Panc1 (cell line): ENCODE measurements around the gene ITFG1. TPM values are rescaled to one million over a fixed set of nuclear protein-coding genes. Genes with fewer than 3 reads are reported as not detected.

Source experiments
- ATAC-seq: fragments of 200-7000 bp; cut with Tn5 transposase; 2 replicates; pipeline ENCODE4 v1.9.1; 2020; ENCODE audit warnings: mild to moderate bottlenecking, moderate library complexity
- BruUV-seq: library from RNA; stranded (reverse); fragments of 400-500 nt; replicated peaks from 2 replicates; lab custom pipeline; 2021; lab: Mats Ljungman, UMichigan
- CTCF ChIA-PET: fragments of 300-600 bp; sonication (Branson Sonifier 250); formaldehyde crosslinking; loops from one replicate; lab custom pipeline; 2022; ENCODE audit warnings: antibody characterized with exemption; lab: Charles Lee
- POLR2A ChIA-PET: fragments of 300-600 bp; sonication (Branson Sonifier 250); formaldehyde crosslinking; loops from one replicate; lab custom pipeline; 2022; ENCODE audit warnings: antibody characterized with exemption; lab: Charles Lee
- DNase-seq: peaks from one replicate; pipeline ENCODE4 v3.0.0-alpha.2; 2010; ENCODE audit warnings: low read depth, low spot score
- H3K27ac ChIP-seq: 2 replicates; pipeline ENCODE4 v1.5.1; 2011; ENCODE audit warnings: mild to moderate bottlenecking, low read length, inconsistent platforms
- H3K27me3 ChIP-seq: fragments of 200-500 bp; sonication (Bioruptor generic); 2 replicates; pipeline ENCODE4 v1.6.0; 2014; ENCODE audit warnings: low read length, inconsistent platforms; ENCODE audit not compliant: control insufficient read depth, insufficient read depth
- H3K36me3 ChIP-seq: fragments of 200-500 bp; sonication (Bioruptor generic); 2 replicates; pipeline ENCODE4 v1.5.1; 2014; ENCODE audit warnings: inconsistent platforms, mild to moderate bottlenecking, low read length, moderate library complexity; ENCODE audit not compliant: control insufficient read depth, insufficient read depth
- H3K4me1 ChIP-seq: 2 replicates; pipeline ENCODE4 v1.5.1; 2011; ENCODE audit warnings: inconsistent platforms, mild to moderate bottlenecking, low read length, moderate library complexity; ENCODE audit not compliant: control insufficient read depth, insufficient read depth
- H3K4me3 ChIP-seq, 2 experiments: 2 replicates each; pipeline ENCODE4 v1.5.1; 2011 to 2012; ENCODE audit warnings: low read depth in 2 of 2, low read length in 2 of 2, mild to moderate bottlenecking in 2 of 2, inconsistent platforms in 1 of 2, moderate library complexity in 1 of 2
- H3K9me3 ChIP-seq: fragments of 200-500 bp; sonication (Bioruptor generic); 2 replicates; pipeline ENCODE4 v1.5.1; 2014; ENCODE audit warnings: low read depth, mild to moderate bottlenecking, inconsistent platforms, low read length, moderate library complexity; ENCODE audit not compliant: control insufficient read depth, insufficient read depth
- CTCF ChIP-seq: fragments of 450-650 bp; IDR thresholded peaks from 2 replicates; pipeline ENCODE4 v1.5.1; 2017; ENCODE audit warnings: mild to moderate bottlenecking
- POLR2AphosphoS5 ChIP-seq: IDR thresholded peaks from 2 replicates; pipeline ENCODE4 v1.6.1; 2012; ENCODE audit warnings: mild to moderate bottlenecking, low read depth, low read length, moderate library complexity
- REST ChIP-seq, 2 experiments: IDR thresholded peaks; 2 replicates each; pipeline ENCODE4 v1.6.1; 2011 to 2012; ENCODE audit warnings: low read depth in 2 of 2, control low read depth in 1 of 2, low read length in 1 of 2, mild to moderate bottlenecking in 1 of 2, moderate library complexity in 1 of 2; ENCODE audit not compliant: insufficient read depth in 1 of 2
- SIN3A ChIP-seq: IDR thresholded peaks from 2 replicates; pipeline ENCODE4 v1.6.1; 2012; ENCODE audit warnings: low read depth, mild to moderate bottlenecking, low read length, moderate library complexity, borderline replicate concordance; ENCODE audit not compliant: insufficient read depth
- TCF7L2 ChIP-seq: IDR thresholded peaks from 2 replicates; pipeline ENCODE4 v1.6.1; 2011; ENCODE audit warnings: mild to moderate bottlenecking, low read depth, low read length, inconsistent platforms
- in situ Hi-C: cut with HindIII; loops from 2 replicates; pipeline ENCODE4 v1.10.0; 2016; ENCODE audit warnings: low sequenced_read_pairs, low pct_unique_long_range_greater_than_20kb
- intact Hi-C: fragments of 100-400 bp; cut with micrococcal nuclease; formaldehyde crosslinking; loops from one replicate; pipeline ENCODE4 v1.10.0; 2022; ENCODE audit not compliant: unreplicated experiment
- total RNA-seq: library from RNA; stranded (reverse); gene quantifications from one replicate; pipeline ENCODE4 v1.2.1, GENCODE V29; 2021; ENCODE audit not compliant: unreplicated experiment

Gene ITFG1
- total RNA-seq, 1 experiment from 2014 or later: 26.5 TPM

GRCh38 chr16:47492036-47492427 lies 31.2 kb upstream of the ITFG1 start:
- ChIA-PET CTCF (no interaction called here), POLR2A (no interaction called here)
- in situ Hi-C loops: no loop called here
- no TSS peak for BruUV-seq
- no peaks in the 10 kb centered on the region for H3K4me1 ChIP-seq
- DNase-seq: no peak
- H3K4me3 ChIP-seq: no peak overlapping the region
- TF ChIP-seq POLR2AphosphoS5: no peak
- no peak for TF ChIP-seq SIN3A
- no peak for TF ChIP-seq TCF7L2
- TF ChIP-seq CTCF: no peak
- TF ChIP-seq REST (IDR thresholded peaks at IDR 0.05; ENCODE audit: insufficient read depth in 1 of 2, low read depth in 2 of 2, low read length in 1 of 2): no peak
- H3K9me3 ChIP-seq: peaks cover 15% of the 10 kb centered on the region
- no peaks in the 10 kb centered on the region for H3K36me3 ChIP-seq
- no peaks in the 10 kb centered on the region for H3K27me3 ChIP-seq
- no peak for ATAC-seq
- intact Hi-C loops: no loop called here
- no peak overlapping the region for H3K27ac ChIP-seq

GRCh38 chr16:47490471-47490870 lies 29.6 kb upstream of the ITFG1 start:
- no peak for DNase-seq
- in situ Hi-C loops: no loop called here
- Histone ChIP-seq H3K9me3 (peaks cover 15% of the 10 kb centered on the region), H3K27me3 (no peaks in the 10 kb centered on the region), H3K27ac (no peak overlapping the region), H3K4me1 (no peaks in the 10 kb centered on the region), H3K4me3 (no peak overlapping the region), H3K36me3 (no peaks in the 10 kb centered on the region)
- no TSS peak for BruUV-seq
- no peak for ATAC-seq
- POLR2A ChIA-PET: no interaction called here
- intact Hi-C loops: no loop called here
- TF ChIP-seq TCF7L2 (no peak), CTCF (no peak), POLR2AphosphoS5 (no peak), REST (IDR thresholded peaks at IDR 0.05; ENCODE audit: insufficient read depth in 1 of 2, low read depth in 2 of 2, low read length in 1 of 2) (no peak), SIN3A (no peak)
- CTCF ChIA-PET: no interaction called here
